DND-41 (cell line): ENCODE measurements around the gene CRK.

Source experiments
- CTCF ChIP-seq: IDR thresholded peaks from 2 replicates; pipeline ENCODE4 v1.5.1; 2012; ENCODE audit warnings: borderline replicate concordance, low read length, moderate library complexity, mild to moderate bottlenecking; ENCODE audit not compliant: poor library complexity, severe bottlenecking; ENCODE audit errors: extremely low read depth
- EZH2 ChIP-seq: IDR thresholded peaks from 3 replicates; pipeline ENCODE4 v1.6.1; 2012; ENCODE audit warnings: borderline replicate concordance, low read depth, mild to moderate bottlenecking, moderate library complexity, low read length, inconsistent platforms; ENCODE audit not compliant: severe bottlenecking

DNA sequence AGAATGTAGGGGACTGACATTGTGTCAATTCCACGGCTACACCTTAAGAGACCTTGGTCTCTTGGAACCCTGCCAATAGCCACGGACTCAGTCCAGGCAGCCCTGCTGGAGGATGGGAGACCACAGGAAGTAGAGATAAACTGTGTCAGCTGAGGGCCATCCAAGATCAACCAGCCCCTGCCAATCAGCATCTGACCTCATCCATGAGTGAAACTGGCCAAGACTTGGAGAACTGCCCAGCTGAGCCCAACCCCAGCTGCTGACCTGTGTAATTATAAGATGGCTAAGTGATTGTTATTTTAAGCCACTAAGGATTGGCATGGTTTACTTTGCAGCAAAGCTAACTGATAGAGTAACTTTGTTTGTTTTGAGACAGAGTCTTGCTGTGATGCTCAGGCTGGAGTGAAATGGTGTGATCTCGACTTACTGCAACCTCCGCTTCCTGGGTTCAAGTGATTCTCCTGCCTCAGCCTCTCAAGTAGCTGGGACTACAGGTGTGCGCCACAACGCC is 42.7 kb downstream of the CRK start:
- TF ChIP-seq CTCF: no peak
- TF ChIP-seq EZH2: no peak
